HG03342 (cell line): Measurements from ENCODE around the gene KRTCAP3.
A peak's percentile ranks its signal among the peaks of the same experiment; 100 is the strongest.
"Not testable (repeated sequence)": the region's sequence is repeated elsewhere in the genome, so short reads cannot be mapped to it uniquely, and the experiment has no call there.

Source experiments
- ATAC-seq: cut with Tn5 transposase; IDR thresholded peaks from one replicate; pipeline ENCODE4 v1.9.1; 2021; ENCODE audit warnings: mild to moderate bottlenecking, moderate library complexity; ENCODE audit not compliant: unreplicated experiment

KRTCAP3 gene, protein sequence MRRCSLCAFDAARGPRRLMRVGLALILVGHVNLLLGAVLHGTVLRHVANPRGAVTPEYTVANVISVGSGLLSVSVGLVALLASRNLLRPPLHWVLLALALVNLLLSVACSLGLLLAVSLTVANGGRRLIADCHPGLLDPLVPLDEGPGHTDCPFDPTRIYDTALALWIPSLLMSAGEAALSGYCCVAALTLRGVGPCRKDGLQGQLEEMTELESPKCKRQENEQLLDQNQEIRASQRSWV

DNA sequence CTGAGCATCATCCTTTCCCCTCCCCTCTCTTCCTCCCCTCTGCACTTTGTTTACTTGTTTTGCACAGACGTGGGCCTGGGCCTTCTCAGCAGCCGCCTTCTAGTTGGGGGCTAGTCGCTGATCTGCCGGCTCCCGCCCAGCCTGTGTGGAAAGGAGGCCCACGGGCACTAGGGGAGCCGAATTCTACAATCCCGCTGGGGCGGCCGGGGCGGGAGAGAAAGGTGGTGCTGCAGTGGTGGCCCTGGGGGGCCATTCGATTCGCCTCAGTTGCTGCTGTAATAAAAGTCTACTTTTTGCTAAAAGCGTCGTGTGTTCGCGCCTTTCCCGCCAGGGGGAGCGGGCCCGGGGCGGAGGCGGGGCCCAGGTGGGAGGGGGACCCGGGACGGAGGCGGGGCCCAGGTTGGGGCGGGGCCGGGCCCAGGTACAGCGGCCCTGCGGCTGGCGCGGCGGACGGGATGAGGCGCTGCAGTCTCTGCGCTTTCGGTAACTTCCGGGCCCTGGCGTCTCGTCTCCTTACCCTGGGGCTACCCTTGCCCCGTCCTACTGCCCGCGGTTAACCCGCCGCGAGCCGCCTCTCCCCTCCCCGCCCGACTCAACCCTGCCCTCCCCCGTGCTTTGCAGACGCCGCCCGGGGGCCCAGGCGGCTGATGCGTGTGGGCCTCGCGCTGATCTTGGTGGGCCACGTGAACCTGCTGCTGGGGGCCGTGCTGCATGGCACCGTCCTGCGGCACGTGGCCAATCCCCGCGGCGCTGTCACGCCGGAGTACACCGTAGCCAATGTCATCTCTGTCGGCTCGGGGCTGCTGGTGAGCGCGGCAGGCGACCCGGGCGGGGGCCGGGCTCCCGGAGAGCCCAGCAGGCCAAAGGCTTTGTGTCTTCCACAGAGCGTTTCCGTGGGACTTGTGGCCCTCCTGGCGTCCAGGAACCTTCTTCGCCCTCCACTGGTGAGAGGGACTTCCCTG is at the start of gene KRTCAP3:
KRTCAP3 (plus strand) TSS at position 424 of the 962 bp plus-strand sequence; CDS start at position 456, 32 bp downstream.
- ATAC-seq, result no peak

DNA sequence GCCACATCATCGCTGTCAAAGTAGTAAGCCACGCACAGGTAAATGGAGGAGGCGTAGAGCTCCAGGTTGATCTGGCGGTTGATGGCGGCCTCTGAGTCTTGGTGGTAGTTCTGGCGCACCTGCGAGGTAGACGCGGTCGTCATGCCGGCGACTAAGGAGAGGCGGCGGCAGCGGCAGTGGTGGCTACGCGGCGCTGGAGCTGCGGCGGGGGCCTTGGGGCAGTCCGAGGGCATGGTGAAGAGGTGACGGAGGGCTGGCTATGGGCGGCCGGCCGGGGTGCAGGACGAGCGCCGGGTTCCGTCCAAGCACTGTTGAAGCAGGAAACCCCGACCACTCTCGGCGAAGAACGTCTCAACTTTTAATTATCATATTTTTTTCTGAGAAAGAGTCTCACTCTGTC is 49.0 kb upstream of the KRTCAP3 start:
- ATAC-seq, result no peak

DNA sequence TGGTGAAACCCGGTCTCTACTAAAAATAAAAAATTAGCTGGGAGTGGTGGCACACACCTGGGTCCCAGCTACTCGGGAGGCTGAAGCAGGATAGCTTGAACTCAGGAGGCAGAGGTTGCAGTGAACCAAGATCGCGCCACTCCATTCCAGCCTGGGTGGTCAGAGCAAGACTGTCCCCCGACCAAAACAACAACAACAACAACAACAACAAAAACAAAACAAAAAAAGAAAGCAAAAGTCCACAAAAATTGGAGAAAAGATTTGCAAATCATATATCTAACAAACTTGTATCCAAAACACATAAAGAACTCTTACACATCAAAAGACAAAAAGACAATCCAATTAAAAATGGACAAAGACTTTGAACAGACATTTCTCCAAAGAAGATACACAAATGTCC is 43.2 kb upstream of the KRTCAP3 start:
- no peak for ATAC-seq

DNA sequence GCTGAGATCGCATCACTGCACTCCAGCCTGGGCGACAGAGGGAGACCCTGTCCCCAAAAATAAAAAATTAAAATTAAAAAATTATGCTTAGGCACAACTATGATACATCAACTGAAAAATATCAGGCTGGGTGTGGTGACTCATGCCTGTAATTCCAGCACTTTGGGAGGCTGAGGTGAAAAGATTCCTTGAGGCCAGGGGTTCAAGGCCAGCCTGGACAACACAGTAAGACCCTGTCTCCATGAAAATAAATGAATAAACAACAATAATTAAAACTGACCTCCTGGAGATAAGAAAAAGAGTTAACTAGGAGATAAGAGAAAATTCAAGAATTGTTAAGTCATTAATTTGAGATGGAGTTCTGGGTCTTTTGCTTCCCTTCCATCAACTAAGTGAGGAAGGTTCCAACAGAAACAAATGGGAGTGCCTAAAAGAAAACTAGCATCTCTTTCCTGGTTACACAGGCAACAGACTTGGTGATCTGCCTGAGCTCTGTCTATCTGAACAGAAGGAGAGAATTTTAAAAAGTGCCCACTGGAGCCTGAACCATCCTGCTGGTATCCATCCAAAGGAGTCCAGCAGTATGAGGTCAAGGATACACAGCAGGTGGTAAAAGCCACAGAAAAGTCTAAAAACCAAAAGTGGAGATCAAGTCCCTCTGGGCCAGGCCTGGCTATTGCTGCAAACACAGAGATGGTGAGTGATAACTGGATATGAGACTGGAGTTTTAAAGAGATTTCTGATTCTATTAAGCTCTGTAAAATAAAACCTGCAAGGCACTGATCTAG is 41.6 kb upstream of the KRTCAP3 start:
- ATAC-seq, result no peak

DNA sequence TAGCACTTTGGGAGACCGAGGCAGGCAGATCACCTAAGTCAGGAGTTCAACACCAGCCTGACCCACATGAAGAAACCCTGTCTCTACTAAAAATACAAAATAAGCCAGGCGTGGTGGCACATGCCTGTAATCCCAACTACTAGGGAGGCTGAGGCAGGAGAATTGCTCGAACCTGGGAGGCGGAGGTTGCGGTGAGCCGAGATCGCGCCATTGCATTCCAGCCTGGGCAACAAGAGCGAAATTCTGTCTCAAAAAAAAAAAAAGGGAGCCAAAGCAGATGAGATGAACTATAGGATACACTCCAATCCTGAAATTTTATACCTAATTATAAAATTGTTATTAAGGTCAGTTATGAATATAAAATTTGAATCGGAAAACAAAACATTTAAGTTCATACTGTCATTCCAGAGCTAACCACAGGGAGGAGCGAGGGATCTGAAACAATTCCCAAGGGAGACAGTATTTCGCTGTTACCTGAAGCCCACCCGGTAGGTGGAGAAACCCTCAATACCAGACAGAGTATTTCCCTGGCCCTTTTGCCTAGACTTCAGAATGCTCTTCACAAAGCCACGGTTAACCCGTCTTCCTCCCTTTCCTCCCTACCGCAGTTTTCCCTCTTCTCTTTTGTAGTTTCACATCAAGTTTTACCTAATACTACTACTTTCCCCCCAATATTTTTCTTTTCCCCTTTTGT is 34.2 kb upstream of the KRTCAP3 start:
- ATAC-seq, result no peak

DNA sequence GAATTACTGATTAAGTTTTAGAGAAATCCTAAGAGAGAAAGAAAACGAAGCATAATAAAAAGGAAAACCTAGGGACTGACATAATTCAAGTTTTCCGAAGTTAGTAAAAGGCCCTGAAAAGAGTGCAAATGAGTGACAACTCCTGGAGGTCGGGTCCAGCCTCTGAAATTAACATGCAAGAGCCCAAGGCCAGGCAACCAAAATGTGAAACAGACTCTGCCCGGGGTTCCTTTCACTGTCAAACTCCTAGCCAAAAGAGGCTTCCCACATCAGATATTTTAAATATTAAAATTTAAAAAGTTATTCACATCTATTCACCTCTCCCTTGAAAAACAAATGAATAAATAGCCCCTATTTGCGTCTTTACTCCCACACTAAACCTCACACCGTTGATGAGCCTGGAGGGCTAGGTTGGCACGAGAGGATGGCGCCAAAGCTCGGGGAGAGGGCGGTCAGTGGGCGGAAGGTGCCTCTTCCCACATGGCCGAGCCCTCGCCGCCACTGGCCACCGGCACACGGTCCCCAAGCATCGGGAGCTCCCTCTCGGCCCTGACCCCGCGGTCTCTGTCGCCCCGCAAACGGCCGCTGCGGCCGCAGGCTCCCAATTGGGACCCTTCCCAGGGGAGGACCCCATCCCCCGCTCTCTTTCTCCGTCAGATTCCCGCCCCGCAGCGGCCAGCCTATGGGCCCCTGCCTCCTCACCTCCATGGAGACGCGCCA is 33.4 kb upstream of the KRTCAP3 start:
- ATAC-seq, result peak; percentile 20

DNA sequence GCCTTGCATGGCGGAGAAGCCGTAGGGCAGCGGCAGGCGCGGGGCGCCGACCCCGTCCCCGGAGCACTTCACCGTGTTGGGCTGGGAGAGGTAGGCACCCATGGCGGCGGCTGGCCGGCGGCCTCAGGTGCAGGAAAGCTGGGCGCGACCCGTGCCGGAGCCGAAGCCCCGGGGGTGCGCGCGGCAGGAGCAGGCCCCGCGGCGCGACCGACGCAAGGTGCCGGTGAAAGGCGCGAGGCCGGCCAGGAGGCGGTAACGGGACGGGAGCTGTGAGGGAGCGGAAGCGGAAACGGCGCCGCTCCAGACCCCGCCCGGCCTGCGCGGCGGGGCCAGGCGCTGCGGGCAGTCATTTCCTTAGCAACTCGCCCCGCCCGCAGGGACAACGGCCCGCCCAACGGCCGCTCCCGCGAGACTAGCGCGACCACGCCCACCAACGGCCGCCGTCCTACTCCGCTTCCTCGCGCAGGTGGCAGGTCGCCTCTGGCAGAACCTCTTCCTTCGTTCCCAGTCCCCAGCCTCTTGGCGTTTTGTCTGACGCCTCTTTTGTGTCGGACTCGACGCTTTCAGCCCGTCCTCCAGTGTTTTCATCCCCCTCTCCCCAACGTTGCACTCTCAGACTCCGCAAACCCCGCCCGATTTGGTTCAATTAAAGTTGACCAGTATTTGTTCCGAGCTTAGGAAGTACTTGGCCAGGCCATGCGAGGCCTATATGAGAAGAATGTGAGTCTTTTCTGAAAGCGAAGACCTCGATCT is 32.7 kb upstream of the KRTCAP3 start, which contains the start of gene PPM1G:
PPM1G (minus strand) TSS at position 271 of the 753 bp plus-strand sequence; CDS start at position 102, 169 bp downstream.
- ATAC-seq, result peak; percentile 93

DNA sequence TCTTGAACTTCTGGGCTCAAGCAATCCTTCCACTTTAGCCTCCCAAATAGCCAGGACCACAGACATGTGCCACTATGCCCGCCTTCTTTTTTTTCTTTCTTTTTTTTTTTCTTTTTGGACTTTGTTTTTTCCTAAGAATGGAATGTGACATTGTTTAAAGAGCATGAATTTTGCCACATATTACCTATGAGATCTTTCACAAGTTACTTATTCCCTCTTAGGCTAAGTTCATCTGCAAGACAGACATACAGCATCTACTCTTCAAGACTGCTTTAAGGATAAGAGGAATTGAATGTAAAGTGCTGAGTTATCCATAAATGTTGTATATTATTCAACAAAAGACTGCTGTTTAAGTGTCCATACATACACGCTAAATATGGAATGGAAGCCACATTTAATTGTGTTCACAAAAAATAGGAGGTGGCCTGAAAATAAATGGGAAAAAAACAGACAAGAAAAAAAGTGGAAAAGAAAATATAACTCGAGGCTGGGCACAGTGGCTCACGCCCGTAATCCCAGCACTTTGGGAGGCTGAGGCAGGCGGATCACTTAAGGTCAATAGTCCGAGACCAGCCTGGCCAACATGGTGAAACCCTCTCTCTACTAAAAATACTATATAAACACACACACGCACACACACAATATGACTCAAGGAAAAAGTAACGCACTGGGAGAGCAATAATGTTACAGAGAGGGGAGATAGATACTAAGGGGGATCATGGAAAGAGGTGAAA is 29.6 kb upstream of the KRTCAP3 start:
- ATAC-seq, result no peak

DNA sequence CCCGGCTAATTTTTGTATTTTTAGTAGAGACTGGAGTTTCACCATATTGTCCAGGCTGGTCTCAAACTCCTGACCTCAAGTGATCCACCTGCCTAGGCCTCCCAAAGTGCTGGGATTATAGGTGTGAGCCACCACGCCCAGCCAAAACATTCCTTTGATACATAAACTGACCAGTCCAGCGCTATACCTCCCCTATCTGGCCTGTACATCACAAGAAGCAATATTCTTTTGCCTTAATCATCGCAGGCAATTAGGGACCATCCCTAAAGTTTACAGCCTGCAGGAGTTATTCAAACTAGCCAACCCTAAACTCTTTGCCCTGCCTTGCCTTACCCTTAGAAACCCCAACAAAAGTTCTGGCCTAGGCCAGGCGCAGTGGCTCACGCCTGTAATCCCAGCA is 26.0 kb upstream of the KRTCAP3 start:
- no peak for ATAC-seq

DNA sequence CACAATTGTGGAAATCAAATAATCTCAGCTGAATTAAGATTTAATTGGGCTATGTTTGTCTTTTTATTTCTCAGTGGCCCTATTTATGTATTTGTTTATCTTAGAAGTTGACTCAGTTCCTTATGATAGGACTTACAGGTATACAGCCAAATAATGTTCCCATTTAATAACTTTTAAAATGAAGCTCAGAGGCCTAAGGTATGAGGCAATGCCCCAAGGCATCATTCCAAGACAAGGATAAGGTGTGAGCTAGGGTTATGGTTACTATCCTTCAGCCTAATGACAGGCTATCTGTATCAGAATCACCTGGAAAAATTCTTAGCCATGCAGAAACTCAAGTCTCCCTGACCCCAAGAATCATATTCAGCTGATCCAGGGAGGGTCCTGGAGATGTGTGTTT is 21.2 kb upstream of the KRTCAP3 start:
- no peak for ATAC-seq

DNA sequence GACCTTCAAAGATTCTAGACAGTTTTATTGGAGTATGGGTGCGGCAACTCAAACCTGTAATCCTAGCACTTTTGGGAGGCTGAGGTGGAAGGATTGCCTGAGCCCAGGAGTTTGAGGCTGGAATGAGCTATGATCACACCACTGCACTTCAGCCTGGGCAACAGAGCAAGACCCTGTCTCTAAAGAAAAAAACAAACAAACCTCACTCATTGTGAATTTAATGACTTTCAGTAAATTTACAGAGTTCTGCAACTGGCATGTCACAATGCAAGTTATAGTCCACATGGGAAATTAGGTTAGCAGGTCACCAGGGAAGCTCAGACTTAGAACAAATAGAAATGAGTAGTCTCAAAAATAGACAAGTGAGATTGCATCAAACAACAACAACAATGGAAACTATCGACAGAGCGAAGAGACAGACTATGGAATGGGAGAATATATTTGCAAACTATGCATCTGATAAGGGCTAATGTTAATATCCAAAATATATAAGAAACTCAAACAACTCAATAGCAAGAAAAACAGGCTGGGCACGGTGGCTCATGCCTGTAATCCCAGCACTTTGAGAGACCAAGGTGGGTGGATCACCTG is 20.4 kb upstream of the KRTCAP3 start:
- no peak for ATAC-seq

DNA sequence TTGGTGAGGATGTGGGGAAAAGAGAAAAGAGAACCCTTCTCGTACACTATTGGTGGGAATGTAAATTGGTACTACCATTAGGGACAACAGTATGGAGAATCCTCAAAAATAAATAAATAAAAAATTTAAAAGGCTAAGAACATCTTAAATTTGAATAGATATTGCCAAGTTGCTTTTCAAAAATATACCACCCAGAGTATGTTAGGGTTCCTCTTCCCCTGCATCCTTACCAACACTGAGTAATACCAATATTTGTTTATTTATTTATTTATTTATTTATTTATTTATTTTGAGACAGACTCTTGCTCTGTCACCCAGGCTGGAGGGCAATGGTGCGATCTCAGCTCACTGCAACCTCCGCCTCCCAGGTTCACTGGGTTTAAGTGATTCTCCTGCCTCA is 19.2 kb upstream of the KRTCAP3 start:
- ATAC-seq, result no peak

DNA sequence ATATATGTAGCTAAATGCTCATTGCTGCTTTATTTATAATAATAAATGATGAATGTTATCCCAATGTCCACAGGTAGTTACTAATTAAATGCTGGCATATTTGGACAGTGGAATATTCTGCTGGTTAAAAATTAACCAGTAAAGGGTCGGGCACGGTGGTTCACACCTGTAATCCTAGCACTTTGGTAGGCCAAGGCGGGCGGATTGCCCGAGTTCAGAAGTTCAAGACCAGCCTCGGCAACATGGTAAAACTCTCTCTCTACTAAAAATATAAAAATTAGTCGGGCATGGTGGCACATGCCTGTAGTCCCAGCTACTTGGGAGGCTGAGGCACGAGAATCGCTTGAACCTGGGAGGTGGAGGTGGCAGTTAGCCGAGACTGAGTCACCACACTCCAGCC is 17.1 kb upstream of the KRTCAP3 start:
- not testable (repeated sequence) for ATAC-seq

DNA sequence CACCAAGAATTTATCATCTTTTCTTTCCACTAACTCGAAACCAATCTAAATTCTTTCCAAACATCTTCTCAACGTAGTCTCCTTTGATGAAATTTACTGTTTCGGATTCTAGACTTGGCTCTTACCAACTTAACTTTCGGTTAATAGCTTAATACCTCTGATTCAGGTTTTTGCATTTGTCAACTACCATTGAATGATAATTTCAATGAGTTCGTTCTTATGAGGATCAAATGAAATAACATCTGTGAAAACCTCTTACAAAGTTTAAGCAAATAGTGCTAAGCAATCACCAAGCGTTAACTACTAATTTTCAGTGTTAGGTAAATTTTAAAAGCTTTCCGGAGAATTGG is 14.3 kb upstream of the KRTCAP3 start:
- no peak for ATAC-seq

DNA sequence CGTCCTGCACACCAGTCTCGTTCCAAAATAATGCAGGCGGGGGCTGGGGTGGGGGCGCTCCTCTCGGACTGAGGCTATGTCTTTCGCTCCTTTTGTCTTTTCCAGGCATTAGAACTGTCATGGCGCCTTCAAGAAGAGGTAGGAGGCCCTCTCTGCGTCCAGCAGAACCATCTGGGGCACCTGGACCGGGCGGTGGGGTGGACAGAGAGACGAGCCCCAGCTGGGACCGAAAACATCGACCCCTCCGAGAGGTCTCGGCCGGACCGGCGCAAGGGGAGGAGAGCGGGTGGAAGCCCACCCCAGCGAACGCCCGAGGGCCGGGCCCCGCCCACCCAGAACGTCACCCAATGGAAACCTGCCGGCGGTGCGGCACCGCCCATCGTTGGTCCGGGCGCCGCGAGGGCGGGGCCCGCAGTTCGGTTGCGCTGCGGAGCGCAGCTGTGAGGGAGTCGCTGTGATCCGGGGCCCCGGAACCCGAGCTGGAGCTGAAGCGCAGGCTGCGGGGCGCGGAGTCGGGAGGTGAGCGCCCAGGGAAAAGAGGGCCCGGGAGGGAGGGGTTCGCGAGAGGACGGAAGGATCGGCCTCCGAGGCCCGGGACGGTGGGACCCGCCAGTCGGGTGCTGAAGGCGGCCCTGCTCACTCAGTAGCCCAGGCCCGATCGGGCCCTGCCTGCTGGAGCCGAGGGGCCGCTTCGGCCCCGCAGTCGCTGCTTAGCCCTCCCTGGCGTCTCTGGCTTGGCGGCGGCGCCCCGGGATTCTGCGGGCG is 13.8 kb upstream of the KRTCAP3 start, which contains the start of gene NRBP1:
NRBP1 (plus strand) TSS at position 419 of the 765 bp plus-strand sequence. CDS start 4,643 bp downstream, outside the sequence.
- peak; percentile 85 for ATAC-seq

DNA sequence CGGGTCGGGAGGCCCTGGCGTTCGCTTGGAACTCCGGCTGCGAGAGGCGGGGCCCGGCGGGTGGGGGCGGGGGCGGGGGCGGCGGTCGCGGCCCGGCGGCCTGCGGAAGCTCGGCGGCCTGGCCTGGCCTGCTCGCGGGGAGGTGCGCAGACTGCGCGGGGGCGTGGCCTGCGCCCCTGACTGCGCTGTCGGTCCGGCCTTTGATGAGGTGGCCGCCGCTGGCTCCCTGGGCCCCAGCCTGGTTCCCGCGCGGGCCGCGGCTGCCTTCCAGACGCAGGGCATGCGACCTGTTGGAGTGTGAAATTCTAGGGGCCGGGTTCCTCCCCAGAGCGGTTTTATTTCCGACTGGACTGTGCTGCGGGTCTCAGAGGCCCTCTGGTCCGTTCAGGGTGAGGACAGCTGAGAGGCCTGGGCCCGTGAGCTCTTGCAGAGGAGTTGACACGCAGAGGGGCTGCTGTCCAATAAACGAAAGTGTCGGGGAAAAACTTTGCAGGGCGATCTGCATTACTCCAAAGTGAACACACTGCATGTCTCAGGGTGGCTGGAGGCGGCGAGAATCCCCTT is 13.1 kb upstream of the KRTCAP3 start:
- ATAC-seq, result peak; percentile 68

DNA sequence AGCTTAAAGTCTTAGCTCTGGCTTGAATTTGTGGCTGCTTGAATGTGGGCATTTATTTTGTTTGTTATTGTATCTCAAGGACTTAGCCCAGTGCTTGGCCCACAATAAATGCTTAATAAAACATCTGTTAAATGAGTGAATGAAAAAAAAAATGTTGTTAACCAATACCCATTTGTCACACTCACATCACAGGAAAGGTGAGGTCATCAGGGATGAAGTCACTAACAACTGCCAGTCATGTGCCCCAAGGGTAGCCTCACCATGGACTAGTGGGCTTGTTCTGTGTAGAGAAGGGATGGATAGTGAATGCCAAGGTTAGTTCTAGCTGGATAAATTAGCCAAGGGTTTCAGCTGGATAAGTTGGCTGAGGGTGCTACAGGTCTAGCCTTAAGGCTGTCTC is 10.8 kb upstream of the KRTCAP3 start:
- ATAC-seq, result no peak
